Stimulated activated CD4-positive, alpha-beta T cell treated with anti-CD3 and anti-CD28 coated beads, Interleukin-4, amount 100 ng/mL, for 48 hours (primary cell): ENCODE measurements around the gene GTSF1L.

Experiments used
- DNase-seq, 2 donors: peaks; one replicate each; pipeline ENCODE4 v3.0.0-alpha.2; 2020; ENCODE audit warnings: low read depth in 2 of 2

Gene GTSF1L

GRCh38 chr20:43746344-43747137 is 19.7 kb upstream of the GTSF1L start:
- DNase-seq = no peak

GRCh38 chr20:43744966-43745730 is 18.3 kb upstream of the GTSF1L start:
- DNase-seq = no peak

- no peak for DNase-seq
Measured at GRCh38 chr20:43744151-43744611, 17.4 kb upstream of the GTSF1L start.

- no peak for DNase-seq
Measured at GRCh38 chr20:43740642-43741041, 13.8 kb upstream of the GTSF1L start.

- no peak for DNase-seq
Measured at GRCh38 chr20:43739148-43739749, 12.4 kb upstream of the GTSF1L start.

GRCh38 chr20:43737925-43738324 is 11.1 kb upstream of the GTSF1L start:
- DNase-seq = no peak

GRCh38 chr20:43736588-43737158 is 9.9 kb upstream of the GTSF1L start:
- peak in 1 of 2 donors; percentile 27 for DNase-seq

GRCh38 chr20:43731927-43732326 is 5.1 kb upstream of the GTSF1L start:
- DNase-seq = no peak

GRCh38 chr20:43731469-43731868 is 4.7 kb upstream of the GTSF1L start:
- no peak for DNase-seq

- DNase-seq = no peak
Measured at GRCh38 chr20:43728686-43729255, 2.0 kb upstream of the GTSF1L start.

- DNase-seq = no peak
Measured at GRCh38 chr20:43727980-43728590, 1.3 kb upstream of the GTSF1L start.

GRCh38 chr20:43726333-43726732 is 469 bp downstream of the GTSF1L start:
- no peak for DNase-seq

- no peak for DNase-seq
Measured at GRCh38 chr20:43725666-43726065, 1.1 kb downstream of the GTSF1L start.

- DNase-seq = no peak
Measured at GRCh38 chr20:43724383-43724782, 2.4 kb downstream of the GTSF1L start.

GRCh38 chr20:43723735-43724134 is 3.1 kb downstream of the GTSF1L start:
- no peak for DNase-seq

GRCh38 chr20:43723186-43723585 is 3.6 kb downstream of the GTSF1L start:
- no peak for DNase-seq

- peak in 1 of 2 donors; percentile 25 for DNase-seq
Measured at GRCh38 chr20:43722153-43722505, 4.7 kb downstream of the GTSF1L start.

- DNase-seq = no peak
Measured at GRCh38 chr20:43721429-43722152, 5.2 kb downstream of the GTSF1L start.

GRCh38 chr20:43721097-43721428 is 5.7 kb downstream of the GTSF1L start:
- DNase-seq = no peak

GRCh38 chr20:43720007-43720406 is 6.8 kb downstream of the GTSF1L start:
- no peak for DNase-seq

GRCh38 chr20:43717616-43717995 is 9.2 kb downstream of the GTSF1L start:
- DNase-seq = no peak
